Dedifferentiated amniotic fluid mesenchymal stem cell (primary cell): ENCODE measurements around the gene AKT1S1.
A peak's percentile ranks its signal among the peaks of the same experiment; 100 is the strongest.

Experiments used
- DNase-seq: peaks from one replicate; pipeline ENCODE4 v3.0.0-alpha.2; 2016; ENCODE audit errors: extremely low spot score

AKT1S1 gene

GRCh38 chr19:49853852-49854377 lies 23.2 kb downstream of the AKT1S1 start:
- no peak for DNase-seq

GRCh38 chr19:49852631-49853126 lies 24.5 kb downstream of the AKT1S1 start:
- no peak for DNase-seq

GRCh38 chr19:49851456-49852259 lies 25.5 kb downstream of the AKT1S1 start:
- no peak for DNase-seq

GRCh38 chr19:49850487-49851342 lies 26.4 kb downstream of the AKT1S1 start, which contains the start of gene PTOV1:
PTOV1 (plus strand) TSS chr19:49851159.
- DNase-seq = peak; percentile 90

GRCh38 chr19:49850221-49850486 lies 27.0 kb downstream of the AKT1S1 start:
- DNase-seq = no peak

- no peak for DNase-seq
These were observed 27.5 kb downstream of the AKT1S1 start for GRCh38 chr19:49849433-49850220.

GRCh38 chr19:49848938-49849337 lies 28.2 kb downstream of the AKT1S1 start:
- DNase-seq = no peak

- peak; percentile 60 for DNase-seq
These were observed 29.1 kb downstream of the AKT1S1 start for GRCh38 chr19:49847731-49848696.

- DNase-seq = no peak
These were observed 30.7 kb downstream of the AKT1S1 start for GRCh38 chr19:49846408-49846807.

- DNase-seq = no peak
These were observed 31.7 kb downstream of the AKT1S1 start for GRCh38 chr19:49845414-49845813.

GRCh38 chr19:49844138-49845095 lies 32.7 kb downstream of the AKT1S1 start:
- DNase-seq = no peak

- DNase-seq = no peak
These were observed 33.9 kb downstream of the AKT1S1 start for GRCh38 chr19:49843265-49843664.

GRCh38 chr19:49840736-49841249 lies 36.4 kb downstream of the AKT1S1 start:
- DNase-seq = no peak

- DNase-seq = no peak
These were observed 36.8 kb downstream of the AKT1S1 start for GRCh38 chr19:49840321-49840720.

GRCh38 chr19:49839713-49840112 lies 37.4 kb downstream of the AKT1S1 start:
- no peak for DNase-seq

- no peak for DNase-seq
These were observed 38.1 kb downstream of the AKT1S1 start for GRCh38 chr19:49838885-49839588.

- no peak for DNase-seq
These were observed 39.7 kb downstream of the AKT1S1 start for GRCh38 chr19:49837425-49837824.

- no peak for DNase-seq
These were observed 40.2 kb downstream of the AKT1S1 start for GRCh38 chr19:49837009-49837310.
